GM19468 (cell line): Measurements from ENCODE around the gene SKP1.
"Not testable (repeated sequence)": the region's sequence is repeated elsewhere in the genome, so short reads cannot be mapped to it uniquely, and the experiment has no call there.

Experiments used
- ATAC-seq: cut with Tn5 transposase; IDR thresholded peaks from one replicate; pipeline ENCODE4 v1.9.1; 2021; ENCODE audit warnings: mild to moderate bottlenecking, moderate library complexity, moderate number of reproducible peaks; ENCODE audit not compliant: unreplicated experiment; ENCODE audit errors: extremely low read depth

SKP1 gene

GRCh38 chr5:134178096-134178419 lies 1.3 kb upstream of the SKP1 start:
- no peak for ATAC-seq

- no peak for ATAC-seq
Observed at GRCh38 chr5:134177369-134178095, 782 bp upstream of the SKP1 start.

GRCh38 chr5:134175921-134176510 lies 734 bp downstream of the SKP1 start:
- ATAC-seq, result no peak

DNA sequence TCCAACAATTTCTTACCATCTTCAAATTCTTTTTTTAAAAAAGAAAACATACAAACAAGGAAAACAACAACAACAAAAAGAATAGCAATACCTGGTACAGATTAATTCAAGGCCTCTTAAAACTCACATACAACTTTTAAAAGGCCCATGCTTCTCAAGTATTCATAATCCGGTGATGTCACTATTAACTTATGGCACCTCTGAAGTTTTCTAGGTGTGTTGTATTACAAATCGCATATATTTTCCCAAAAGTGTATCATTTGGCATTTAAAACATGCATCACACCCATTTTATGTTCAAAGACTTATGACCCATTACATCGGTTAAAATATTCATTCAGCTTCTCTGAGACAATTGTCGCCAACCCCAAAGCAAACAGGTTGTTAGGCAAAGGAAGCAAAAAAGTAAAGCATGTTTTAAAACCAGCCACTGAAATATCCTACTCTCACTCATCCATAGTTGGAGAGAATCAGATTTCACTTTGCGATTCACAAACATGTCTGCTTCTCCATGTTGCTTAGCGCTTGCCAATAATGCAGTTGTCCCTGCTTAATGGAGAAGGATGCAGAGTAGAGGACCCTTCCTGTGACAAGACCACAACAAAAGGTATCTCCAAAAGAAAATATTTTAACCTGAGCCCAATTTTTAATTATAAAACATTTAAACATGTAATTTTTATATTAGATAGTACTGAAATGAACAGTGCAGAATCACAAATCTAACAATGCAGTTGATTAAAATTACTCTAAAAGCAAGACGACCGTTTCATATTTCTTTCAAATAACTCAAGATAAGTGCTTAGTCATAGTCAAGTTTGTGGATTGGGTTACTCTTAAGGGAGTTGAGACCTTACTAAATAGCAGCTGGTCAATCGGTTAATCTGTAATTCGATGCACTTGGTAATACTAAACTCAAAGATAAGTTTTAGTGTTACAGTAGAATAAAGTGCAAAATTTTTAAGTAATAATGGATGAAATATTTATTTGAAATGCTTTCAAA lies 1.6 kb downstream of the SKP1 start:
- no peak for ATAC-seq

DNA sequence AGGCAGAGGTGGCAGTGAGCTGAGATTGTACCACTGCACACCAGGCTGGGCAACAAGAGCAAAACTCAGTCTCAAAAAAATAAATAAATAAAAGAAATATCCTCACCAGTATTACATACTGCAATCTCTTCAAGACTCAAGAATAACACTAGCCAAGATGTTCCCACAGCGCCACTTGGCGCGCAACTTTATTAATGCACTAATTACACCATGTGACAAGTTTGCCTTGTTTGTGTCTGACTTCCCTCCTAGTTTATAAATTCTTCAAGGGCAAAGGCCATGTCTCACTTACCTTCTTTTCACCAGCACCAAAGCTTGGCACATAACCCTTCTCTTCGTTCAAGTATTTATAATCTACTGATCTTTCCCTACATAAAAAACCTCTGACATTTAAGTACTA lies 4.8 kb downstream of the SKP1 start:
- no peak for ATAC-seq

DNA sequence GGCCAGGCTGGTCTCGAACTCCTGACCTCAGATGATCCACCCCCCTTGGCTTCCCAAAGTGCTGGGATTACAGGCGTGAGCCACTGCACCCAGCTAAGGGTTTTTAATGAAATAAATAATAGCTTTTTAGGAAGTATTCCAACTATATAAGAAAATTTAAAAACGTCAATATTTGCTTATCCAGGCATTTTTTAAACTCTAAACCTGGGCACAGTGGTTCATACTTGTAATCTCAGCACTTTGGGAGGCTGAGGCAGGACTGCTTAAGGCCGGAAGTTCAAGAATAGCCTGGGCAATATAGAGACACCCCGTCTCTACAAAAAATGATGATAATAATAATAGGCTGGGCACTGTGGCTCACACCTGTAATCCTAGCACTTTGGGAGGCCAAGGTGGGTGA lies 14.2 kb downstream of the SKP1 start:
- no peak for ATAC-seq

- no peak for ATAC-seq
Observed at GRCh38 chr5:134161513-134162395, 15.0 kb downstream of the SKP1 start.

DNA sequence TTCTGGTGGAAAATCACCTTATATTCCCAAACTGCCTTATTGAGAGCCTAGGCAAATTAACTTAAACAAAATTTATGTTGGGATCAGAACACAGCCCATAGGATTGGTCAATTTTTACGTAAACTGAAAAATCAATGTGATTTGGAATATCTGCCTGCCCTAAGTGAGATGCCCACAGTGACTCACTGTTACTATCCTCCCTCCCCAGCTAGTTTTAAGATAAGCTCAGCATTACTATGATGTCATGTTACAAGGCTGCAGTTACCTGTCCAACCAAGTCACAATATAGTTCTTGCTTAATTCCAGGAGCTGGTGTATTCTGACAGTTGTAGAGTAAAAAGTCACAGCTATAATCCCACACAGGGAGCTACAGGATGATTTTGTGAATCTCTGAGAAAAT lies 23.1 kb downstream of the SKP1 start:
- no peak for ATAC-seq

- ATAC-seq, result no peak
Observed at GRCh38 chr5:134153241-134153640, 23.5 kb downstream of the SKP1 start.

GRCh38 chr5:134152173-134152832 lies 24.4 kb downstream of the SKP1 start:
- not testable (repeated sequence) for ATAC-seq

DNA sequence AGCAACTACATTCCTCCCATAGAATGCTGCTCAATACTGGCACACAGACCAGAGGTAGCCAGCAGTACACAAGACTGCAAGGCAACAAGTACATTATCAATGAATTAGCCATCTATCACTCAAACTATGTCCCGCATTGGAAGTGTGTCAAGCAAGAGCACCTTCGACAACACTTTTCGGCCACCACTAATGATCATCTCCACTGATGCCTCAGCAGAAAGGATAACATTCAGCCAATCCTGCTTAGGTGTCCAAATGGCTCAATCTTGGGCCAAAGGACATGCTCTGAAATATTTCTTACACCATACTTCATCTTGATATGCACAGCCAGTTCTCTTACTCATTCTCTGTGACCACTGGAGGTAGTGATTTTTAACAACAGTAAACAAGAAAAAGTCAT lies 25.0 kb downstream of the SKP1 start:
- no peak for ATAC-seq

- no peak for ATAC-seq
Observed at GRCh38 chr5:134149571-134150303, 27.0 kb downstream of the SKP1 start.

DNA sequence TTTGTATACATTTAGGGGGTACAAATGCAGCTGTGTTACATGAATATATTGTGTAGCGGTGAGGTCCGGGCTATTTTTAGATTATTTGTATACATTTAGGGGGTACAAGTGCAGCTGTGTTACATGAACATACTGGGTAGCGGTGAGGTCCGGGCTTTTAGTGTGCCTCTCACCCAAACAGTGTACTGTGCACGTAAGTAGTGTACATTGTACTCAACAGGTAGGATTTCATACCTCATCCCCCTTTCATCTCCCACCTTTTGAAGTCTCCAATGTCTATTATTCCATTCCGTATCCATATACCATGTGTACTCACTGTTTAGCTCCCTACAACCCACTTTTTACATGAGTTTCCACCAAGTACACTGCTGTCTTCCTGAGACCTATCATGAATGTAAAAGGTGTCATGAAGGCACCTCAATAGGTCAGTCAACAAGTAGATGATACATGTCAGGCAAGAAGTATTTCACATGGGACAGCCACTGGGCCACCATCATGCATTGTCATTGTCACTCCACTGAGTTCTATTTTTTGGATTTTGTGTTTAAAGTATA lies 27.7 kb downstream of the SKP1 start:
- no peak for ATAC-seq

DNA sequence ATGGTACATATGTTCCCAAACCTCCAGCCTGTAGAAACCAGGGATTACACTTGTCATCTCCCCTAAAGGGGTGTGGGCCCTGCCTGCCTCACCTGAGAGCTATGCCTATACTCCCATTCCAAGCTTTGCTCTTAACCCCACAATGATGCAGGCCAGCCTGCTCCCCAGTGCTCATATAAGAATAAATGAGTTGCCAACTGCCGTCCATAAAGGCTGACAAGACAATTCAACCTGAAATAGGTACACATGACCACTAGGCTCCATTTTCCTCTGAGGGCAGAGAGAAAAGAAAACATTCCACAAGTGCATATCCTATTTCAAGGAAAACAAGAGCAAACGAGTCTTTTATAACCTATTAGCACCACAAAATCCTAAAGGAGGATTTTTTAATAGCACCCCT lies 28.4 kb downstream of the SKP1 start:
- no peak for ATAC-seq

DNA sequence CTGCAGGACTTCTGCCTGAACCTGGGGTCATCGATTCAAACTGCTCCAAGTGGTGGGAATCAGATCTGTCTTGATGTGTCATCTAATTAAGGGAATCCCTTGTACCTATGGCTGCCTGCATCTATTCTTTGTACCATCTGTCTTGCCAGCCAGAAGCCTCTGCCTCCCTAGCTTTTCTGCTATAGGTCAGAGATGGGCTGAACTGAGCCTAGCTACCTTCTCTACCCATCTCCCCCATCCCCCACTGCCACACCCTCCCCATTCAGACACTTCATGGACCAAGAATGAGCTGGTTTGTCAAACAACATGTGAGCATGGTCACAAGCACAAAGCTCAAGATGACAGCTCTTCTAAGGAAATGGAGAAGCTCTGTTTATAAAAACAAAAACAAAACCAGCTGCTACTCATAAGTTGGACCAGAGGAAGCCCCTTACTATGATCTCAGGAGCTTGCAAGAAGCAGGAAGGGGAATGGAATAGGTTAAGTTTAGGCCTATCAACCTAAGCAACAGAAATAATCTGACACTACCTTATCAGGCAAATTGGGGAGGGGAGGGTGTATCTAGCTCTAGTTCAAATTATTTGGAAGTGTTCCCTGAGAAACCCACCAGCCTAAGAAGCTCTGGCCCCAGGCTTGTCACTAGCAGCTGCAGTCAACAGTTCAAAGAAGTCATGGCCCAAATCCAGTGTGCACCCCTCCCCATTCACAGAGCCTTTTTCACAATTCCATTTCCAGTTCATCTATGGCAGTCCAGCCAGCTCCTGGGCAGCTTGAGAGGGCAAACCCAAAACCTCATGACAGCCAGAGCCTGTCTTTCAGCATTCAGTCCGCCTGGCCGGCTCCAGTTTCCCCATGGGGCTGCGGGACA lies 29.9 kb downstream of the SKP1 start:
- no peak for ATAC-seq

DNA sequence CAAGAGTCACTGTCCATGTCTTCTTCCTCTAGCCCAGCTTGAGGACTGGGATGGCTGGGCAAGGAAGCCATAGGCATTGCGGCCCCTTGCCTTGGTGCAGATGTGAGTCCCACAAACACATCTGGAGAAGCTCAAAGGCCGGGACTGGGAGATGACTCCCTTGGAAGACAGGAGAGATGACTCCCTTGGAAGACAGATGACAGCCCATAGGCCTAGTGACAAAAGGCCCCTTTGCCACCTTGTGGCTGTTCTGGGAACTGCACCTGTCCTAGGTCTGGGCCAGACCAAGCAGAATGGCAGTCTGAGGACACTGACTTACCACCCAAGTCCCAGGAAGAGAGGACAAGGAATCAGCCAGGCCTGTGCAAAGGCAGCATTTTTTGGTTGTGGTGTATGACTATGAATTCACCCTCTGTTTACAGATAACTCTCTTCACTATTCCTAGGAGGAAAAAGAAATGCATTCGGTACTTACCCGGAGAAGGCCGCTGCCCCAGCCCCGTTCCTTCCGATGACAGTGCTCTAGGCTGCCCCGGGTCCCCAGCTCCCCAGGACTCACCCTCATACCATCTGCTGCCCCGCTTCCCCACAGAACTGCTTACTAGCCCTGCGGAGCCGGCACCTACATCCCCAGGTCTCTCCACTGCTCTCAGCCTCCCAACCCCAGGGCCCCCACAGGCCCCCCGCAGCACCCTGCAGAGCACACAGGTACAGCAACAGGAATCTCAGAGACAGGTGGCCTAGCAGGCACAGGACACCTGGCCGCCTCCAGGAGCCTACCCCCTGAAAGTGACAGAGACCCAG lies 30.8 kb downstream of the SKP1 start:
- no peak for ATAC-seq
